ENCODE results near the gene ARHGEF9.

ARHGEF9 gene

DNA sequence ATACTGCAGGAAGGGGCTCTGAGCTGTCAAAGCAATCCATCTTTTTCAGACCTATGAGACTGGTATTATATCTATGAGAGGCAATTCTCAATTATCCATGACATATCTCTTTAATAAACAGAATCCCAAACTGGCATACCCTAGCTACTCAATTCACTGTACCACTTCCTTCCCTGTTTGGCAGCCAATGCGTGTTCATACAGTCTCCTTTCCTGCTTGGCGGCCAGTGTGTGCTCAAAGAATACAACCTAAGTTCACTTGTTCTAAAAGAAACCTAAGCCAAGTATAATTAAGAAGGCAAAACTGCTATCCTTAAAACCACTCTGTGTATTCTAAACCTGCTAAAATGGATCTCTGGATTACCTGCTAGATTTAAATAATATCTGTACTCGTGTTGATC, 38.3 kb downstream of the ARHGEF9 start:
- TF ChIP-seq, protein P1, sequence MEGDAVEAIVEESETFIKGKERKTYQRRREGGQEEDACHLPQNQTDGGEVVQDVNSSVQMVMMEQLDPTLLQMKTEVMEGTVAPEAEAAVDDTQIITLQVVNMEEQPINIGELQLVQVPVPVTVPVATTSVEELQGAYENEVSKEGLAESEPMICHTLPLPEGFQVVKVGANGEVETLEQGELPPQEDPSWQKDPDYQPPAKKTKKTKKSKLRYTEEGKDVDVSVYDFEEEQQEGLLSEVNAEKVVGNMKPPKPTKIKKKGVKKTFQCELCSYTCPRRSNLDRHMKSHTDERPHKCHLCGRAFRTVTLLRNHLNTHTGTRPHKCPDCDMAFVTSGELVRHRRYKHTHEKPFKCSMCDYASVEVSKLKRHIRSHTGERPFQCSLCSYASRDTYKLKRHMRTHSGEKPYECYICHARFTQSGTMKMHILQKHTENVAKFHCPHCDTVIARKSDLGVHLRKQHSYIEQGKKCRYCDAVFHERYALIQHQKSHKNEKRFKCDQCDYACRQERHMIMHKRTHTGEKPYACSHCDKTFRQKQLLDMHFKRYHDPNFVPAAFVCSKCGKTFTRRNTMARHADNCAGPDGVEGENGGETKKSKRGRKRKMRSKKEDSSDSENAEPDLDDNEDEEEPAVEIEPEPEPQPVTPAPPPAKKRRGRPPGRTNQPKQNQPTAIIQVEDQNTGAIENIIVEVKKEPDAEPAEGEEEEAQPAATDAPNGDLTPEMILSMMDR (IDR thresholded peaks at IDR 0.05; ENCODE audit: insufficient read depth, missing control alignments): no peak
- DNase-seq (ENCODE audit: insufficient read length, low spot score): no peak
- FAIRE-seq: no peak

DNA sequence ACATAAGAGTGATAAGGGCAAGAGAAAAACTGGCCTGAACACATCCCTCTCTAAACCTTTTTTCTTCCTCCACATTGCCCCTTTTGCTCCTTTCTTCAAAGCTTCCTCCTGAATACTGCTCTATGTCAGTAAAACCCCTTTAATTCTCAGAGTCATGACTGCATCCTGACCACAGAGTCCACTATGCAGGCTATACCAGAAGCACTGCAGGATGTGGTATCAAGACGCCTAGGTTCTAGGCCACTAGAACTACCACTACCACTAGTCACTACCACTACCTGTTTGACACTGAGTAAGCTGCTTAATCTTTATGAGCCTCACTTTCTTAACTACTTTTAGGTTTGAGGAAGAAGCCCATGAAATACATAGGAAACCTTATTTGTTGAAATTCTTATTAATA, 38.7 kb downstream of the ARHGEF9 start:
- TF ChIP-seq, protein P1 (IDR thresholded peaks at IDR 0.05; ENCODE audit: insufficient read depth, missing control alignments): no peak
- FAIRE-seq (no peak), DNase-seq (ENCODE audit: insufficient read length, low spot score) (no peak)

DNA sequence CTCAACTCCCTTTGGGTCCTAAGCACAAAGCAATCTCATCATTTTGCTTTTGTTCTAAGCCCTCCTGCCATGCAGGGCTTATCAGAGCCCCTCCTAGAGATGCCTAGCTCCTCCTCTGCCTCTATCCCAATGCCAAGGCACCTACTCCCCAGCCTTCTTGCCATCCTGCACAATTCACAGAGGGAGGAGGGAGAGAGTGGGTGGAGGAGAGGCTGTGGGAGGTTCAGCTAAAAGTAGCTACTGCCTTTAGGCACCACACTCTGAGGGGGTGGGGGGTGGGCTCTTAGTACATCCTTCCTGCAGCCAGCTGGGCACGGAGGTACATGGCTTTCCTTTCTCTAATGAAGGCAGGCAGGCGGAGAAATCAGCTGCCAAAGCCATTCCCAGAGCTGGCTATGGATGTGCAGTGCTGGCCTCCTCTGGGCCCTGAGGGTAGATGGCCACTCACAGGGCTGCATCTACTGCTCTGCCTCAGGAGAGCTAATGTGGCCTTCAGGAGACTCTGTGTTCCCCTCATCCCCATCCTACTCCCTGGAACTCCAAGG, 40.1 kb downstream of the ARHGEF9 start:
- FAIRE-seq (no peak), DNase-seq (ENCODE audit: insufficient read length, low spot score) (no peak)
- TF ChIP-seq, protein P1 (IDR thresholded peaks at IDR 0.05; ENCODE audit: insufficient read depth, missing control alignments): no peak

- FAIRE-seq (no peak), DNase-seq (ENCODE audit: insufficient read length, low spot score) (no peak)
- TF ChIP-seq, protein P1 (IDR thresholded peaks at IDR 0.05; ENCODE audit: insufficient read depth, missing control alignments): no peak
These were observed 41.4 kb downstream of the ARHGEF9 start for GRCh38 chrX:63743596-63743995.

DNA sequence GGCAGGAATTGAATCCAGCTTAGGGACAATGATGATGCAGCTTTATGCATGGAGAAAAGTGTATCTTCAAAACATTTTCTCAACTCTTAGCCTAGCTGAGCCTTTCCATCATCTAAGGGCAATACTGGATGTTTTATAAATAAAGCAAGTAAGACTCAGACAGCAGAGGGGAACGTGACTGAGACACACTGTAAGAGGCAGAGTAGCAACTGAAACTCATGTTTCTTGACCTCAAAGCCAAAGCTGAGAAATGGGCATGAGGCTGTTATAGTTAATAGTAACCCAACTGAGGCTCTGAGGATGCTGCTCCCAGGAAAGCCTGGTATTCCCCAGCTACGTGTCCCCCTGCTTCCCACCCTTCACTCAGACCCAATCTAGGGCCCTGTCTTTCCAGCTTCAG, 44.6 kb downstream of the ARHGEF9 start:
- FAIRE-seq (no peak), DNase-seq (ENCODE audit: insufficient read length, low spot score) (no peak)
- TF ChIP-seq, protein P1 (IDR thresholded peaks at IDR 0.05; ENCODE audit: insufficient read depth, missing control alignments): no peak

GRCh38 chrX:63739885-63740284, 45.1 kb downstream of the ARHGEF9 start:
- FAIRE-seq (no peak), DNase-seq (ENCODE audit: insufficient read length, low spot score) (no peak)
- TF ChIP-seq, protein P1 (IDR thresholded peaks at IDR 0.05; ENCODE audit: insufficient read depth, missing control alignments): no peak

GRCh38 chrX:63738696-63739095, 46.3 kb downstream of the ARHGEF9 start:
- FAIRE-seq (no peak), DNase-seq (ENCODE audit: insufficient read length, low spot score) (no peak)
- TF ChIP-seq, protein P1 (IDR thresholded peaks at IDR 0.05; ENCODE audit: insufficient read depth, missing control alignments): no peak
